ENCODE results near the gene AVEN. TPM values are rescaled to one million over a fixed set of nuclear protein-coding genes. Genes with fewer than 3 reads are reported as not detected.

Gene AVEN
- total RNA-seq, 1 donor from 2014 or later, result 11.5 TPM

GRCh38 chr15:33982516-33982915 is 56.5 kb downstream of the AVEN start:
- no peak for TF ChIP-seq CTCF (IDR thresholded peaks at IDR 0.05)
- no peak overlapping the region for H3K4me3 ChIP-seq
- no peaks in the 10 kb centered on the region for H3K27me3 ChIP-seq
- no peaks in the 10 kb centered on the region for H3K36me3 ChIP-seq
- DNase-seq (no peak), ATAC-seq (no peak)
- no peaks in the 10 kb centered on the region for H3K9me3 ChIP-seq
- no peak overlapping the region for H3K27ac ChIP-seq
- no peaks in the 10 kb centered on the region for H3K4me1 ChIP-seq
- intact Hi-C loops (cut with DNase I), result no loop called here

GRCh38 chr15:33980159-33980558 is 58.8 kb downstream of the AVEN start:
- Histone ChIP-seq H3K9me3 (no peaks in the 10 kb centered on the region), H3K4me3 (no peak overlapping the region), H3K4me1 (no peaks in the 10 kb centered on the region), H3K36me3 (no peaks in the 10 kb centered on the region), H3K27ac (no peak overlapping the region), H3K27me3 (no peaks in the 10 kb centered on the region)
- ATAC-seq (no peak), DNase-seq (no peak)
- no peak for TF ChIP-seq CTCF (IDR thresholded peaks at IDR 0.05)
- intact Hi-C loops (cut with DNase I), result no loop called here

GRCh38 chr15:33975022-33975565 is 63.9 kb downstream of the AVEN start:
- no peak for ATAC-seq
- DNase-seq, result no peak
- TF ChIP-seq CTCF (IDR thresholded peaks at IDR 0.05), result no peak
- H3K36me3 ChIP-seq, result no peaks in the 10 kb centered on the region
- H3K27ac ChIP-seq, result no peak overlapping the region
- intact Hi-C loops (cut with DNase I), result no loop called here
- no peaks in the 10 kb centered on the region for H3K27me3 ChIP-seq
- no peak overlapping the region for H3K4me3 ChIP-seq
- H3K4me1 ChIP-seq, result no peaks in the 10 kb centered on the region
- no peaks in the 10 kb centered on the region for H3K9me3 ChIP-seq

GRCh38 chr15:33971811-33972210 is 67.2 kb downstream of the AVEN start:
- no peaks in the 10 kb centered on the region for H3K4me1 ChIP-seq
- H3K27ac ChIP-seq, result no peak overlapping the region
- intact Hi-C loops (cut with DNase I), result no loop called here
- no peaks in the 10 kb centered on the region for H3K9me3 ChIP-seq
- H3K36me3 ChIP-seq, result no peaks in the 10 kb centered on the region
- TF ChIP-seq CTCF (IDR thresholded peaks at IDR 0.05), result no peak
- ATAC-seq, result no peak
- H3K27me3 ChIP-seq, result no peaks in the 10 kb centered on the region
- DNase-seq, result no peak
- H3K4me3 ChIP-seq, result no peak overlapping the region

GRCh38 chr15:33968821-33969220 is 70.2 kb downstream of the AVEN start:
- Histone ChIP-seq H3K4me1 (no peaks in the 10 kb centered on the region), H3K27ac (no peak overlapping the region), H3K36me3 (no peaks in the 10 kb centered on the region), H3K27me3 (no peaks in the 10 kb centered on the region), H3K4me3 (no peak overlapping the region), H3K9me3 (no peaks in the 10 kb centered on the region)
- no peak for DNase-seq
- ATAC-seq, result no peak
- no peak for TF ChIP-seq CTCF (IDR thresholded peaks at IDR 0.05)
- intact Hi-C loops (cut with DNase I), result no loop called here

GRCh38 chr15:33968224-33968623 is 70.8 kb downstream of the AVEN start, which contains the start of gene CHRM5:
Gene CHRM5 (plus strand): TSS chr15:33968497. CDS start chr15:34062718, 94,221 bp downstream.
- no peaks in the 10 kb centered on the region for H3K36me3 ChIP-seq
- intact Hi-C loops (cut with DNase I), result no loop called here
- H3K4me1 ChIP-seq, result no peaks in the 10 kb centered on the region
- no peaks in the 10 kb centered on the region for H3K27me3 ChIP-seq
- ATAC-seq (no peak), DNase-seq (no peak)
- TF ChIP-seq CTCF (IDR thresholded peaks at IDR 0.05), result no peak
- no peak within 1 kb of the TSS for H3K27ac ChIP-seq
- H3K9me3 ChIP-seq, result no peaks in the 10 kb centered on the region
- H3K4me3 ChIP-seq, result no peak within 1 kb of the TSS
